Keratinocyte (primary cell): ENCODE data around the gene FOXL3. TPM values are rescaled to one million over a fixed set of nuclear protein-coding genes. Genes with fewer than 3 reads are reported as not detected.

ENCODE experiments used
- DNase-seq: peaks from one replicate; pipeline ENCODE4 v3.0.0-alpha.2; 2011; ENCODE audit warnings: low read depth, missing footprints, low spot score
- FAIRE-seq: peaks from 2 replicates; lab custom pipeline; 2011; peaks lifted over from hg19 to GRCh38; lab: Jason Lieb, UNC
- H2AFZ ChIP-seq: 2 replicates; pipeline ENCODE4 v1.6.0; 2012; ENCODE audit warnings: low read length, control low read depth, inconsistent platforms; ENCODE audit not compliant: control insufficient read depth
- H3K27ac ChIP-seq: 2 replicates; pipeline ENCODE4 v1.5.1; 2011; ENCODE audit warnings: low read length; ENCODE audit not compliant: control insufficient read depth, insufficient read depth
- H3K27me3 ChIP-seq: 3 replicates; pipeline ENCODE4 v1.6.0; 2011; ENCODE audit warnings: low read length; ENCODE audit not compliant: control insufficient read depth, insufficient read depth; ENCODE audit errors: extremely low read depth
- H3K36me3 ChIP-seq, 2 experiments: 2 replicates in 1 of 2; 3 replicates in 1 of 2; pipeline ENCODE4 v1.5.1; 2011; ENCODE audit warnings: low read length in 2 of 2, mild to moderate bottlenecking in 1 of 2; ENCODE audit not compliant: control insufficient read depth in 2 of 2, insufficient read depth in 2 of 2; ENCODE audit errors: extremely low read depth in 1 of 2
- H3K4me1 ChIP-seq: 3 replicates; pipeline ENCODE4 v1.5.1; 2011; ENCODE audit warnings: low read length; ENCODE audit not compliant: control insufficient read depth, insufficient read depth; ENCODE audit errors: extremely low read depth
- H3K4me2 ChIP-seq: 3 replicates; pipeline ENCODE4 v1.6.0; 2011; ENCODE audit warnings: low read depth, low read length; ENCODE audit not compliant: control insufficient read depth, insufficient read depth; ENCODE audit errors: extremely low read depth
- H3K4me3 ChIP-seq, 3 experiments: fragments of 200-600 bp in 1 of 3; sonication (generic) in 1 of 3; 2 replicates in 2 of 3; 3 replicates in 1 of 3; pipeline ENCODE4 v1.5.1; 2011 to 2016; ENCODE audit warnings: low read length in 3 of 3, mild to moderate bottlenecking in 3 of 3, control low read depth in 2 of 3, inconsistent platforms in 1 of 3, low read depth in 1 of 3, mixed read lengths in 1 of 3, mixed run types in 1 of 3, moderate library complexity in 1 of 3; ENCODE audit not compliant: control insufficient read depth in 2 of 3, insufficient read depth in 2 of 3; ENCODE audit errors: extremely low read depth in 1 of 3
- H3K79me2 ChIP-seq: 2 replicates; pipeline ENCODE4 v1.6.0; 2012; ENCODE audit warnings: low read length; ENCODE audit not compliant: control insufficient read depth, insufficient read depth
- H3K9ac ChIP-seq: 3 replicates; pipeline ENCODE4 v1.6.0; 2011; ENCODE audit warnings: low read length; ENCODE audit not compliant: control insufficient read depth, insufficient read depth; ENCODE audit errors: extremely low read depth
- H3K9me1 ChIP-seq: 3 replicates; pipeline ENCODE4 v1.6.0; 2011; ENCODE audit warnings: low read length; ENCODE audit not compliant: control insufficient read depth, insufficient read depth; ENCODE audit errors: extremely low read depth
- H3K9me3 ChIP-seq: 2 replicates; pipeline ENCODE4 v1.5.1; 2012; ENCODE audit warnings: low read depth, low read length; ENCODE audit not compliant: control insufficient read depth
- H4K20me1 ChIP-seq: 3 replicates; pipeline ENCODE4 v1.6.0; 2011; ENCODE audit warnings: low read length; ENCODE audit not compliant: control insufficient read depth, insufficient read depth; ENCODE audit errors: extremely low read depth
- CTCF ChIP-seq, 3 experiments: IDR thresholded peaks in 1 of 3; conservative IDR thresholded peaks in 1 of 3; optimal IDR thresholded peaks in 1 of 3; 2 replicates in 2 of 3; 3 replicates in 1 of 3; pipeline versions ENCODE3 to v1.5.1; 2011; ENCODE audit warnings: low read length in 3 of 3, mild to moderate bottlenecking in 3 of 3, moderate library complexity in 2 of 3, control low read depth in 1 of 3, inconsistent platforms in 1 of 3; ENCODE audit not compliant: insufficient read depth in 2 of 3; ENCODE audit errors: extremely low read depth in 1 of 3
- EZH2 ChIP-seq: IDR thresholded peaks from one replicate; pipeline ENCODE4 v1.6.1; 2012; ENCODE audit warnings: inconsistent platforms, mild to moderate bottlenecking, low read length, moderate library complexity
- dilution Hi-C: fragments of 300-500 bp; cut with MboI; formaldehyde crosslinking; loops from one replicate; pipeline ENCODE4 v1.7.0; 2020; ENCODE audit warnings: low sequenced_read_pairs; ENCODE audit not compliant: extremely low pct_ligation_motif_present
- polyA plus RNA-seq, 5 experiments: library from polyadenylated mRNA; depleted of rRNA in 3 of 5; stranded (reverse) in 3 of 5; stranded (forward) in 1 of 5; unstranded in 1 of 5; fragments of >200 nt; gene quantifications; 1 replicate in 1 of 5; 2 replicates in 3 of 5; 3 replicates in 1 of 5; pipeline versions ENCODE4 v1.2.1 to v1.2.3, GENCODE V29; 2011 to 2012; ENCODE audit warnings: missing spikeins in 2 of 5, low read depth in 1 of 5, low replicate concordance in 1 of 5

Gene FOXL3
- polyA plus RNA-seq, 1 donor (not counting 4 experiments of a cell fraction or from before 2014, with no cell fraction given): not detected

- H3K4me3 ChIP-seq: no peak overlapping the region
- H3K9me1 ChIP-seq: no peaks in the 10 kb centered on the region
- peaks cover 3% of the 10 kb centered on the region for H3K9me3 ChIP-seq
- H3K79me2 ChIP-seq: no peaks in the 10 kb centered on the region
- no peaks in the 10 kb centered on the region for H3K4me1 ChIP-seq
- no peak overlapping the region for H3K27ac ChIP-seq
- no peak for DNase-seq
- dilution Hi-C loops: no loop called here
- no peaks in the 10 kb centered on the region for H3K36me3 ChIP-seq
- no peaks in the 10 kb centered on the region for H4K20me1 ChIP-seq
- no peak for TF ChIP-seq CTCF (optimal IDR thresholded peaks at IDR 0.05 in 1 of 3, IDR thresholded peaks at IDR 0.05 in 1 of 3, conservative IDR thresholded peaks at IDR 0.05 in 1 of 3; ENCODE audit: extremely low read depth in 1 of 3, insufficient read depth in 2 of 3, low read length in 3 of 3)
- TF ChIP-seq EZH2: no peak
- FAIRE-seq: no peak
- H3K4me2 ChIP-seq: no peak overlapping the region
- peaks cover 4% of the 10 kb centered on the region for H3K27me3 ChIP-seq
- no peak overlapping the region for H3K9ac ChIP-seq
- no peak overlapping the region for H2AFZ ChIP-seq
Observed at GRCh38 chr7:274266-274665, 15.7 kb upstream of the FOXL3 start.

- DNase-seq (no peak), FAIRE-seq (no peak)
- Histone ChIP-seq H3K4me3 (no peak overlapping the region), H3K27me3 (peaks cover 8% of the 10 kb centered on the region), H3K9ac (no peak overlapping the region), H3K4me2 (no peak overlapping the region), H3K27ac (no peak overlapping the region), H2AFZ (no peak overlapping the region), H3K9me1 (no peaks in the 10 kb centered on the region), H3K9me3 (peaks cover 3% of the 10 kb centered on the region), H3K36me3 (no peaks in the 10 kb centered on the region), H3K79me2 (no peaks in the 10 kb centered on the region), H3K4me1 (no peaks in the 10 kb centered on the region), H4K20me1 (no peaks in the 10 kb centered on the region)
- TF ChIP-seq CTCF (optimal IDR thresholded peaks at IDR 0.05 in 1 of 3, IDR thresholded peaks at IDR 0.05 in 1 of 3, conservative IDR thresholded peaks at IDR 0.05 in 1 of 3; ENCODE audit: extremely low read depth in 1 of 3, insufficient read depth in 2 of 3, low read length in 3 of 3) (no peak), EZH2 (no peak)
- dilution Hi-C loops: no loop called here
Observed at GRCh38 chr7:276230-276835, 13.6 kb upstream of the FOXL3 start.
